ENCODE data around the gene MID2.

DNA sequence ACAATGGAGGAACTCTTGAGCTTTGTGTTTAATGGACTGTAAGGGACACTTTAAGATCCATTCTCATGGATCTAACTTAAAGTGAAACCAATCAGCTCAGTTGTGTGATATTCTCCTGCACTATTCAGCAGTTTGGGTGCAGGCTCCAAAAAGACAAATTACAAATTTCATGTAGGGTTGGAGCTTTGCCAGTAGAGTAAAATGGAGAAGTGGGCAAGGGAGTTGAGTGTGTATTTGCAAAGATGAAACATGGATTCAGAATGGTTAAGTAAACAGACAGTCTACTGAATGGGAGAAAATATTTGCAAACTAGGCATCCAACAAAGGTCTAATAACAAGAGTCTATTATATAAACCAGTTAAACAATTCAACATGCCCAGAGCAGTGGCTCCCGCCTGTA lies 21.2 kb upstream of the MID2 start:
- TF ChIP-seq, protein P1, sequence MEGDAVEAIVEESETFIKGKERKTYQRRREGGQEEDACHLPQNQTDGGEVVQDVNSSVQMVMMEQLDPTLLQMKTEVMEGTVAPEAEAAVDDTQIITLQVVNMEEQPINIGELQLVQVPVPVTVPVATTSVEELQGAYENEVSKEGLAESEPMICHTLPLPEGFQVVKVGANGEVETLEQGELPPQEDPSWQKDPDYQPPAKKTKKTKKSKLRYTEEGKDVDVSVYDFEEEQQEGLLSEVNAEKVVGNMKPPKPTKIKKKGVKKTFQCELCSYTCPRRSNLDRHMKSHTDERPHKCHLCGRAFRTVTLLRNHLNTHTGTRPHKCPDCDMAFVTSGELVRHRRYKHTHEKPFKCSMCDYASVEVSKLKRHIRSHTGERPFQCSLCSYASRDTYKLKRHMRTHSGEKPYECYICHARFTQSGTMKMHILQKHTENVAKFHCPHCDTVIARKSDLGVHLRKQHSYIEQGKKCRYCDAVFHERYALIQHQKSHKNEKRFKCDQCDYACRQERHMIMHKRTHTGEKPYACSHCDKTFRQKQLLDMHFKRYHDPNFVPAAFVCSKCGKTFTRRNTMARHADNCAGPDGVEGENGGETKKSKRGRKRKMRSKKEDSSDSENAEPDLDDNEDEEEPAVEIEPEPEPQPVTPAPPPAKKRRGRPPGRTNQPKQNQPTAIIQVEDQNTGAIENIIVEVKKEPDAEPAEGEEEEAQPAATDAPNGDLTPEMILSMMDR (conservative IDR thresholded peaks at IDR 0.05; ENCODE audit: low read depth, low read length): no peak
- no peak for TF ChIP-seq EZH2 (IDR thresholded peaks at IDR 0.05; ENCODE audit: borderline replicate concordance, low read depth, low read length, poor library complexity, severe bottlenecking)
